GM23338 (cell line): ENCODE results near the gene SRPX2. TPM values are rescaled to one million over a fixed set of nuclear protein-coding genes. Genes with fewer than 3 reads are reported as not detected.
A peak's percentile ranks its signal among the peaks of the same experiment; 100 is the strongest.

Experiments used
- ATAC-seq: fragments of 200-7000 bp; cut with Tn5 transposase; 3 replicates; pipeline ENCODE4 v1.9.1; 2020
- DNase-seq: peaks from one replicate; pipeline ENCODE4 v3.0.0-alpha.2; 2015; ENCODE audit warnings: low spot score
- H2AFZ ChIP-seq: fragments of 200-600 bp; sonication (generic); 2 replicates; pipeline ENCODE4 v1.8.0; 2016; ENCODE audit warnings: antibody characterized with exemption, mild to moderate bottlenecking, moderate library complexity
- H3F3A ChIP-seq: fragments of 200-600 bp; sonication (generic); replicated peaks from 2 replicates; pipeline ENCODE4 v1.8.0; 2017; ENCODE audit warnings: antibody characterized with exemption, mixed run types, low read depth
- H3K27ac ChIP-seq: fragments of 200-600 bp; sonication (generic); 2 replicates; pipeline ENCODE4 v1.6.1; 2016; ENCODE audit warnings: low read depth
- H3K27me3 ChIP-seq: fragments of 200-600 bp; sonication (generic); 2 replicates; pipeline ENCODE4 v1.8.0; 2016; ENCODE audit warnings: mild to moderate bottlenecking, mixed run types, moderate library complexity; ENCODE audit not compliant: insufficient read depth
- H3K36me3 ChIP-seq: fragments of 200-600 bp; sonication (generic); 2 replicates; pipeline ENCODE4 v1.8.0; 2016; ENCODE audit warnings: mild to moderate bottlenecking; ENCODE audit not compliant: insufficient read depth
- H3K4me1 ChIP-seq: fragments of 200-600 bp; sonication (generic); 2 replicates; pipeline ENCODE4 v1.8.0; 2016; ENCODE audit warnings: mild to moderate bottlenecking, moderate library complexity; ENCODE audit not compliant: insufficient read depth
- H3K4me2 ChIP-seq: fragments of 200-600 bp; sonication (generic); 2 replicates; pipeline ENCODE4 v1.7.1; 2017; ENCODE audit warnings: mixed run types
- H3K4me3 ChIP-seq: fragments of 200-600 bp; sonication (generic); 2 replicates; pipeline ENCODE4 v1.6.1; 2016; ENCODE audit warnings: mixed run types
- H3K79me2 ChIP-seq: fragments of 200-600 bp; sonication (generic); replicated peaks from 2 replicates; pipeline ENCODE4 v1.8.0; 2017; ENCODE audit warnings: mild to moderate bottlenecking; ENCODE audit not compliant: insufficient read depth
- H3K9me2 ChIP-seq: fragments of 200-600 bp; sonication (generic); 2 replicates; pipeline ENCODE4 v1.8.0; 2017; ENCODE audit not compliant: insufficient read depth
- H4K20me1 ChIP-seq: fragments of 200-600 bp; sonication (generic); replicated peaks from 2 replicates; pipeline ENCODE4 v1.8.0; 2017; ENCODE audit warnings: mild to moderate bottlenecking; ENCODE audit not compliant: insufficient read depth
- H3K27ac Mint-ChIP-seq: 2 replicates; pipeline ENCODE4 v1.8.0; 2020; ENCODE audit warnings: inconsistent platforms, mild to moderate bottlenecking, moderate library complexity, mixed read lengths
- H3K27me3 Mint-ChIP-seq: 3 replicates; pipeline ENCODE4 v1.8.0; 2022; ENCODE audit warnings: low read depth, mild to moderate bottlenecking, moderate library complexity, mixed read lengths, inconsistent platforms; ENCODE audit not compliant: insufficient read depth, poor library complexity
- H3K36me3 Mint-ChIP-seq: 3 replicates; pipeline ENCODE4 v1.8.0; 2021; ENCODE audit warnings: low read depth, mild to moderate bottlenecking, inconsistent platforms, moderate library complexity, mixed read lengths
- H3K4me1 Mint-ChIP-seq: 3 replicates; pipeline ENCODE4 v1.8.0; 2020; ENCODE audit warnings: mild to moderate bottlenecking, inconsistent platforms, mixed read lengths
- H3K4me3 Mint-ChIP-seq: 3 replicates; pipeline ENCODE4 v1.8.0; 2021; ENCODE audit warnings: moderate library complexity, mild to moderate bottlenecking, inconsistent platforms, mixed read lengths
- H3K9me3 Mint-ChIP-seq: 3 replicates; pipeline ENCODE4 v1.8.0; 2020; ENCODE audit warnings: moderate library complexity, mild to moderate bottlenecking, inconsistent platforms, mixed read lengths
- CREB1 ChIP-seq: fragments of 250-450 bp; sonication (Bioruptor Pico); IDR thresholded peaks from 2 replicates; pipeline ENCODE4 v1.5.0; 2020; ENCODE audit warnings: low read depth, mild to moderate bottlenecking, moderate library complexity
- ETS1 ChIP-seq: IDR thresholded peaks from 2 replicates; pipeline ENCODE4 v1.6.1; 2016; ENCODE audit warnings: antibody characterized with exemption
- EZH2 ChIP-seq: fragments of 200-600 bp; sonication (generic); IDR thresholded peaks from one replicate; pipeline ENCODE4 v1.8.0; 2017; ENCODE audit warnings: antibody characterized with exemption, mild to moderate bottlenecking, low read depth; ENCODE audit not compliant: unreplicated experiment
- NANOG ChIP-seq: IDR thresholded peaks from 2 replicates; pipeline ENCODE4 v1.6.1; 2016; ENCODE audit warnings: antibody characterized with exemption, borderline replicate concordance
- POLR2AphosphoS5 ChIP-seq: IDR thresholded peaks from 2 replicates; pipeline ENCODE4 v1.6.1; 2016; ENCODE audit warnings: antibody characterized with exemption, low read depth
- REST ChIP-seq: IDR thresholded peaks from one replicate; pipeline ENCODE4 v1.6.1; 2018; ENCODE audit warnings: antibody characterized with exemption; ENCODE audit not compliant: unreplicated experiment
- STAT1 ChIP-seq: IDR thresholded peaks from one replicate; pipeline ENCODE4 v1.6.1; 2016; ENCODE audit warnings: antibody characterized with exemption; ENCODE audit not compliant: unreplicated experiment
- ZNF114 ChIP-seq: fragments of 250-450 bp; sonication (Bioruptor Pico); IDR thresholded peaks from 2 replicates; pipeline ENCODE4 v1.5.0; 2020; ENCODE audit warnings: mild to moderate bottlenecking, moderate library complexity
- ZNF331 ChIP-seq: fragments of 250-450 bp; sonication (Bioruptor Pico); IDR thresholded peaks from 2 replicates; pipeline ENCODE4 v1.5.0; 2020; ENCODE audit warnings: low read depth, mild to moderate bottlenecking, moderate library complexity
- polyA plus RNA-seq: library from polyadenylated mRNA; unstranded; fragments of >200 nt; fragmentation: Nextera tagmentation; extraction: Ambion mirVana; gene quantifications from 2 replicates; pipeline ENCODE4 v1.2.1, GENCODE V29; 2016
- total RNA-seq: library from RNA; depleted of rRNA; stranded (reverse); fragments of >200 nt; shearing (Covaris generic); gene quantifications from 2 replicates; pipeline ENCODE4 v1.2.3, GENCODE V29; 2014
- TF ChIP-seq, protein P1 (sequence below), 2 experiments: fragments of 200-600 bp in 1 of 2; sonication (generic) in 1 of 2; conservative IDR thresholded peaks; 2 replicates each; pipeline versions ENCODE4 v1.5.1 to v1.6.1; 2016 to 2017; ENCODE audit warnings: antibody characterized with exemption in 2 of 2, low read depth in 2 of 2, mild to moderate bottlenecking in 2 of 2, moderate library complexity in 1 of 2

SRPX2 gene
- total and polyA plus RNA-seq, 2 experiments from 2014 or later = not detected

DNA sequence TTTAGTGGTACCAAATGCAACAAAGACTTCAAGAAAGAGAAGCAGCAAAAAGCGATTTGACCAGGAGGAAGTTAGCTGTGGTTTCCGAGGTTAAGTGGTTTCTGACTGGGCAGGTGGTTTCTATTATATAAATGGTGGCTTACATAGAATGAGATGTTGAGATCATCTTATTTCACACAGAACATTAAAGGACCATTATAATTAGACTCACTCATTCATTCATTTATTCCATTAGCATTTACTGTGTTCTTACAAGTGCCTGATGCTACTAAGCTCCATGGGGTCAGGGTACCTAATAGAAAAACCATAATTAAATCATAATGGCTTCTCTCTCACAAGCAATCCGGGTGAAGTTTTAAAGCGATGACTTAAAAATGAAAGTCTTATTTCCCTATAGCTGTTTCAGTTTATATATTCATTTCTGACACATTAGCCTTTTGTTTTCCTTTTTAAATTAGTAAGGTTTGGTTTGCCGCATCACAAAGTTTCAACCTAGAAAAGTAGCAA is 18.0 kb upstream of the SRPX2 start:
- no peak for DNase-seq
- H3K36me3 Mint-ChIP-seq = peaks cover 28% of the 10 kb centered on the region
- no peaks in the 10 kb centered on the region; the same call in 1 of the 2 replicates for H4K20me1 ChIP-seq
- no peaks in the 10 kb centered on the region for H3F3A ChIP-seq
- no peak for ATAC-seq
- no peak overlapping the region for H3K27ac Mint-ChIP-seq
- no peak overlapping the region for H3K4me3 ChIP-seq
- H3K9me3 Mint-ChIP-seq = no peaks in the 10 kb centered on the region
- TF ChIP-seq ZNF114 (CRISPR knock-in tag) (no peak), POLR2AphosphoS5 (no peak)
- H3K27ac ChIP-seq = no peak overlapping the region
- H2AFZ ChIP-seq = no peak overlapping the region
- no peaks in the 10 kb centered on the region for H3K27me3 Mint-ChIP-seq
- H3K4me1 Mint-ChIP-seq = no peaks in the 10 kb centered on the region
- H3K4me2 ChIP-seq = no peak overlapping the region
- no peaks in the 10 kb centered on the region for H3K4me1 ChIP-seq
- H3K9me2 ChIP-seq = no peaks in the 10 kb centered on the region
- no peaks in the 10 kb centered on the region for H3K79me2 ChIP-seq
- no peaks in the 10 kb centered on the region; the same call in 1 of the 2 replicates for H3K36me3 ChIP-seq
- no peaks in the 10 kb centered on the region for H3K27me3 ChIP-seq
- no peak overlapping the region for H3K4me3 Mint-ChIP-seq

DNA sequence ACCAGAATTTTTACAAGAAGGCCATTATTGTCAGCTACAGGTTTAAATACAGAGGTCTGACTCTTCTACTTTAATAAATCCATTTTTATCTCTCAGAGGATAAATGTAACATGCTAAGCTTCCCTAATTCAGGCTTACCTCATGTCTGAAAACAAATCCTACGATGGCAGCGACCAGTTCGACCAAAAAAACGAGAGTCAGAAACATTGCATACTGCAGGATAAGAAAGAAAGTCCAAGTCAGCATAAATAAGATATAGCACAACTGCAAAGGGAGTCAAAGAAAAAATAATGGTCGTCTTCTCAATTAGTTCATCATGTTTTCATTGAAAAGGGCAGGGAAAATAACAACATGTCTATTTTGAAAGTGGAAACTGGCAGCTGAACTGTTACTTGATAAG is 9.0 kb upstream of the SRPX2 start:
- Histone ChIP-seq H3K27me3 (no peaks in the 10 kb centered on the region), H3K36me3 (peaks cover 3% of the 10 kb centered on the region; the same call in 1 of the 2 replicates), H3K79me2 (peaks cover 6% of the 10 kb centered on the region; the same call in 1 of the 2 replicates), H4K20me1 (no peaks in the 10 kb centered on the region), H3K4me1 (peaks cover 3% of the 10 kb centered on the region), H2AFZ (no peak overlapping the region), H3K4me3 (peak overlapping the region; percentile 65), H3K27ac (no peak overlapping the region), H3K9me2 (no peaks in the 10 kb centered on the region), H3K4me2 (peak overlapping the region; percentile 83), H3F3A (no peaks in the 10 kb centered on the region)
- H3K9me3 Mint-ChIP-seq = no peaks in the 10 kb centered on the region
- peak overlapping the region; percentile 92 for H3K4me3 Mint-ChIP-seq
- H3K27ac Mint-ChIP-seq = no peak overlapping the region
- DNase-seq (no peak), ATAC-seq (no peak)
- H3K36me3 Mint-ChIP-seq = peaks cover 37% of the 10 kb centered on the region; the same call in 2 of the 3 replicates
- no peaks in the 10 kb centered on the region for H3K27me3 Mint-ChIP-seq
- peaks cover 8% of the 10 kb centered on the region; the same call in 2 of the 3 replicates for H3K4me1 Mint-ChIP-seq
- TF ChIP-seq STAT1 (no peak), REST (no peak), ZNF114 (CRISPR knock-in tag) (no peak), ETS1 (no peak), ZNF331 (CRISPR knock-in tag) (no peak), CREB1 (no peak), EZH2 (no peak), NANOG (no peak)
- TF ChIP-seq, protein P1, sequence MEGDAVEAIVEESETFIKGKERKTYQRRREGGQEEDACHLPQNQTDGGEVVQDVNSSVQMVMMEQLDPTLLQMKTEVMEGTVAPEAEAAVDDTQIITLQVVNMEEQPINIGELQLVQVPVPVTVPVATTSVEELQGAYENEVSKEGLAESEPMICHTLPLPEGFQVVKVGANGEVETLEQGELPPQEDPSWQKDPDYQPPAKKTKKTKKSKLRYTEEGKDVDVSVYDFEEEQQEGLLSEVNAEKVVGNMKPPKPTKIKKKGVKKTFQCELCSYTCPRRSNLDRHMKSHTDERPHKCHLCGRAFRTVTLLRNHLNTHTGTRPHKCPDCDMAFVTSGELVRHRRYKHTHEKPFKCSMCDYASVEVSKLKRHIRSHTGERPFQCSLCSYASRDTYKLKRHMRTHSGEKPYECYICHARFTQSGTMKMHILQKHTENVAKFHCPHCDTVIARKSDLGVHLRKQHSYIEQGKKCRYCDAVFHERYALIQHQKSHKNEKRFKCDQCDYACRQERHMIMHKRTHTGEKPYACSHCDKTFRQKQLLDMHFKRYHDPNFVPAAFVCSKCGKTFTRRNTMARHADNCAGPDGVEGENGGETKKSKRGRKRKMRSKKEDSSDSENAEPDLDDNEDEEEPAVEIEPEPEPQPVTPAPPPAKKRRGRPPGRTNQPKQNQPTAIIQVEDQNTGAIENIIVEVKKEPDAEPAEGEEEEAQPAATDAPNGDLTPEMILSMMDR (conservative IDR thresholded peaks at IDR 0.05; ENCODE audit: low read depth in 2 of 2) = no peak
